ENCODE results near the gene CAPN7.

The CAPN7 gene

GRCh38 chr3:15301761-15302160 is 95.7 kb downstream of the CAPN7 start:
- no peak for DNase-seq

All from NCI-H1092 treated with DMSO at 0.1 percent for 48 hours (cell line).